DOHH2 (cell line): ENCODE measurements around the gene MUTYH.
A peak's percentile ranks its signal among the peaks of the same experiment; 100 is the strongest.
"Not testable (repeated sequence)": the region's sequence is repeated elsewhere in the genome, so short reads cannot be mapped to it uniquely, and the experiment has no call there.

Experiments used
- H3F3A ChIP-seq: fragments of 200-600 bp; sonication (generic), shearing (Covaris generic); 2 replicates; pipeline ENCODE4 v1.6.0; 2016; ENCODE audit warnings: antibody characterized with exemption, mild to moderate bottlenecking; ENCODE audit not compliant: control insufficient read depth, insufficient read depth
- H3K27ac ChIP-seq: fragments of 200-600 bp; sonication (generic); 2 replicates; pipeline ENCODE4 v1.5.1; 2014; ENCODE audit warnings: low read depth, mild to moderate bottlenecking, low read length, moderate library complexity
- H3K27me3 ChIP-seq: fragments of 200-600 bp; sonication (generic); 2 replicates; pipeline ENCODE4 v1.6.1; 2014; ENCODE audit warnings: mild to moderate bottlenecking, low read length, mixed read lengths; ENCODE audit not compliant: control insufficient read depth
- H3K36me3 ChIP-seq: fragments of 200-600 bp; sonication (generic); 2 replicates; pipeline ENCODE4 v1.6.1; 2014; ENCODE audit warnings: mild to moderate bottlenecking, low read length, moderate library complexity, mixed read lengths; ENCODE audit not compliant: control insufficient read depth
- H3K4me1 ChIP-seq: fragments of 200-600 bp; sonication (generic); 2 replicates; pipeline ENCODE4 v1.6.1; 2014; ENCODE audit warnings: mild to moderate bottlenecking, low read length, mixed read lengths; ENCODE audit not compliant: control insufficient read depth
- H3K4me2 ChIP-seq: fragments of 200-600 bp; sonication (generic); 2 replicates; pipeline ENCODE4 v1.6.0; 2014; ENCODE audit warnings: mild to moderate bottlenecking, low read length, moderate library complexity
- H3K4me3 ChIP-seq: fragments of 200-600 bp; sonication (generic); 2 replicates; pipeline ENCODE4 v1.5.1; 2014; ENCODE audit warnings: mild to moderate bottlenecking, low read length, mixed read lengths
- H3K79me2 ChIP-seq: fragments of 200-600 bp; sonication (generic); 2 replicates; pipeline ENCODE4 v1.6.1; 2014; ENCODE audit warnings: mild to moderate bottlenecking, low read length, mixed read lengths; ENCODE audit not compliant: control insufficient read depth
- H3K9me2 ChIP-seq: fragments of 200-600 bp; sonication (generic); replicated peaks from 2 replicates; pipeline ENCODE4 v1.6.1; 2014; ENCODE audit warnings: mild to moderate bottlenecking, low read length, mixed read lengths; ENCODE audit not compliant: control insufficient read depth
- H3K9me3 ChIP-seq: fragments of 200-600 bp; sonication (generic); 2 replicates; pipeline ENCODE4 v1.6.1; 2014; ENCODE audit warnings: antibody characterized with exemption, low read length, mixed read lengths; ENCODE audit not compliant: control insufficient read depth, insufficient read depth
- H4K20me1 ChIP-seq: fragments of 200-600 bp; sonication (generic); 2 replicates; pipeline ENCODE4 v1.6.0; 2014; ENCODE audit warnings: low read depth, mild to moderate bottlenecking, antibody characterized with exemption, low read length, moderate library complexity; ENCODE audit not compliant: control insufficient read depth, insufficient read depth
- EZH2phosphoT487 ChIP-seq: fragments of 200-600 bp; sonication (generic); IDR thresholded peaks from 2 replicates; pipeline ENCODE4 v1.6.1; 2017; ENCODE audit warnings: borderline replicate concordance, mild to moderate bottlenecking, antibody characterized with exemption, low read length, moderate library complexity, mixed read lengths
- TF ChIP-seq, protein P1 (sequence below): fragments of 200-600 bp; sonication (generic); IDR thresholded peaks from one replicate; pipeline ENCODE4 v1.5.1; 2014; ENCODE audit warnings: antibody characterized with exemption, mild to moderate bottlenecking, low read depth, low read length; ENCODE audit not compliant: poor library complexity, severe bottlenecking

Gene MUTYH

DNA sequence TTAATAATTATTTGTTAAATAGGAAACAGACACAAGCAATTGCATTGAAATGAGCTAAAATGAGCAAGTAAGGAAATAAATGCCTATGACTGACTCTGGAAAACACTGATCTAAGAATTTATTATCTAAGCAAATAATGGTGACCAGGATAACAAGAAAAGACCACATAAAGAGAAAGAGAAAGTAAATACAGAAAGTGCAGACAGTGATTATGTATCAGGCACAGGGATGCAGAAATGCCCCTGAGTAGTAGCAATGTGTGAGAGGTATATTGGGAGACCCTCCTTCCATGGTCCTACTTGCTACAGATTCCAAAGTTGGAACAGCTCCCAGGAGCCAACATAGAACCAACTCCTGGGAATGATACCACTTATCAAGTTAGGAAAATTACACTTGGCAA lies 33.3 kb upstream of the MUTYH start:
- TF ChIP-seq, protein P1, sequence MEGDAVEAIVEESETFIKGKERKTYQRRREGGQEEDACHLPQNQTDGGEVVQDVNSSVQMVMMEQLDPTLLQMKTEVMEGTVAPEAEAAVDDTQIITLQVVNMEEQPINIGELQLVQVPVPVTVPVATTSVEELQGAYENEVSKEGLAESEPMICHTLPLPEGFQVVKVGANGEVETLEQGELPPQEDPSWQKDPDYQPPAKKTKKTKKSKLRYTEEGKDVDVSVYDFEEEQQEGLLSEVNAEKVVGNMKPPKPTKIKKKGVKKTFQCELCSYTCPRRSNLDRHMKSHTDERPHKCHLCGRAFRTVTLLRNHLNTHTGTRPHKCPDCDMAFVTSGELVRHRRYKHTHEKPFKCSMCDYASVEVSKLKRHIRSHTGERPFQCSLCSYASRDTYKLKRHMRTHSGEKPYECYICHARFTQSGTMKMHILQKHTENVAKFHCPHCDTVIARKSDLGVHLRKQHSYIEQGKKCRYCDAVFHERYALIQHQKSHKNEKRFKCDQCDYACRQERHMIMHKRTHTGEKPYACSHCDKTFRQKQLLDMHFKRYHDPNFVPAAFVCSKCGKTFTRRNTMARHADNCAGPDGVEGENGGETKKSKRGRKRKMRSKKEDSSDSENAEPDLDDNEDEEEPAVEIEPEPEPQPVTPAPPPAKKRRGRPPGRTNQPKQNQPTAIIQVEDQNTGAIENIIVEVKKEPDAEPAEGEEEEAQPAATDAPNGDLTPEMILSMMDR: no peak
- no peak for TF ChIP-seq EZH2phosphoT487
- Histone ChIP-seq H3K27ac (no peak overlapping the region), H3K9me3 (no peaks in the 10 kb centered on the region), H3K36me3 (no peaks in the 10 kb centered on the region), H3K79me2 (no peaks in the 10 kb centered on the region), H3K9me2 (no peaks in the 10 kb centered on the region), H3K4me2 (no peak overlapping the region), H3F3A (0 out of 2 replicates have a peak, but pooled peaks cover 3% of the 10 kb centered on the region), H3K27me3 (no peaks in the 10 kb centered on the region), H3K4me3 (no peak overlapping the region), H3K4me1 (peaks cover 18% of the 10 kb centered on the region), H4K20me1 (no peaks in the 10 kb centered on the region)

DNA sequence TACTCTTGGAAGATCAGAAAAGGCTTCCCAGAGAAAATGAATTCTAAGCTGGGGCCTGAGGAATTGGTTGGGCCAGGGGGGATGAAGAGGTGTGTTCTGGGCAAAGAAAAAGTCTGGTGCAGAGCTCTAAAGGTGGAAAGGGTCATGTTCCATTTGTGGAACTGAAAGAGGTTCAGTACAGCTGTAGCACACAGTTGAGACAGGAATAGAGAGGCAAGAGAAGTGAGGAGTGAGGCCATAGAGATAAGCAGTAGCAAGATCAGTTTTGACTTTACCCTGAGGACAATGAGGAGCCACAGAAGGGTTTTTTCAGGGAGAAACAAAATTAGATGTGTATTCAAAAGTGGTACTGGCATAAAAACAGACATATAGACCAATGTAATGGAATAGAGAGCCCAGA lies 30.3 kb upstream of the MUTYH start:
- 0 out of 2 replicates have a peak, but pooled peaks cover 3% of the 10 kb centered on the region for H3F3A ChIP-seq
- no peaks in the 10 kb centered on the region for H3K27me3 ChIP-seq
- TF ChIP-seq, protein P1: no peak
- no peak for TF ChIP-seq EZH2phosphoT487
- H3K9me3 ChIP-seq: no peaks in the 10 kb centered on the region
- H4K20me1 ChIP-seq: no peaks in the 10 kb centered on the region
- H3K4me3 ChIP-seq: peak overlapping the region; percentile 4; the same call in 1 of the 2 replicates
- H3K4me1 ChIP-seq: peaks cover 18% of the 10 kb centered on the region
- H3K27ac ChIP-seq: no peak overlapping the region
- H3K4me2 ChIP-seq: no peak overlapping the region
- H3K79me2 ChIP-seq: no peaks in the 10 kb centered on the region
- H3K36me3 ChIP-seq: no peaks in the 10 kb centered on the region
- H3K9me2 ChIP-seq: no peaks in the 10 kb centered on the region

DNA sequence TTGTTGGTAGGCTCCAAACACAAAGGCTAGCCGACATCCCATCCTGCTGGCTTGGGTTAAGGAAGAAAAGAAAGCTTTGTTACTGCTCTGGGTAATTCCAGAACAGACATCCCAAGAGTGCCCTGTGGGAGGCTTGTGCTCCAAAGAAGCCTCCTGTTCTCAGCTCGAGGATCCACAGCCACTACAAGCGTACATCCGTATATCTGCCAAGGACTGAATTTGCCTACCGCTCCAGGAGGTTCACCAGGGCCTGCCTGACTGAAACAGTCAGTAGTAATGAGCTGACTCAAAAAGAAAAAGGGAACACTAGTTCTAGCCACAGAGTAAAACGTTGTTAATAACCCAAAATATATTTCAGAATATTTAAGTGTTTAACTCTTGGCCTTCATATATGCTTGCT lies 24.8 kb upstream of the MUTYH start:
- Histone ChIP-seq H3K4me3 (no peak overlapping the region), H3K4me2 (no peak overlapping the region), H3K27me3 (no peaks in the 10 kb centered on the region), H3K9me3 (no peaks in the 10 kb centered on the region), H3K4me1 (peaks cover 6% of the 10 kb centered on the region), H3K27ac (no peak overlapping the region), H3K9me2 (no peaks in the 10 kb centered on the region), H3F3A (no peaks in the 10 kb centered on the region), H4K20me1 (no peaks in the 10 kb centered on the region), H3K79me2 (no peaks in the 10 kb centered on the region), H3K36me3 (no peaks in the 10 kb centered on the region)
- TF ChIP-seq EZH2phosphoT487: no peak
- TF ChIP-seq, protein P1: no peak

DNA sequence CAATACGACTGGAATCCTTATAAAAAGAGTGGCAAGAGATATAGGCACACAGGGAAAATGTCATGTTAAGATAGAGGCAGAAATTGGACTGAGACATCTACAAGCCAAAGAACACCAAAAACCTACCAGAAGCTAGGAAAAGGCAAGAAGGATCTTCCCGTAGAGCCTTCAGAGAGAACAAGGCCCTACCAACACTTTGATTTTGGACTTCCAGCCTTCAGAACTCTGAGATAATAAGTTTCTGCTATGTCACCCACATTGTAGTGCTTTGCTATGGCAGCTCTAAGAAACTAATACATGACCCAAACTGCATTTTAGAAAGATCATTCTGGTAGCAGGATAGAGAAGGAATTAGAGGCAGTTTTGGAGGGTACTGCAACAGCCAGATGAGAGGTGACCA lies 24.1 kb upstream of the MUTYH start:
- no peak overlapping the region for H3K27ac ChIP-seq
- no peaks in the 10 kb centered on the region for H3K9me2 ChIP-seq

DNA sequence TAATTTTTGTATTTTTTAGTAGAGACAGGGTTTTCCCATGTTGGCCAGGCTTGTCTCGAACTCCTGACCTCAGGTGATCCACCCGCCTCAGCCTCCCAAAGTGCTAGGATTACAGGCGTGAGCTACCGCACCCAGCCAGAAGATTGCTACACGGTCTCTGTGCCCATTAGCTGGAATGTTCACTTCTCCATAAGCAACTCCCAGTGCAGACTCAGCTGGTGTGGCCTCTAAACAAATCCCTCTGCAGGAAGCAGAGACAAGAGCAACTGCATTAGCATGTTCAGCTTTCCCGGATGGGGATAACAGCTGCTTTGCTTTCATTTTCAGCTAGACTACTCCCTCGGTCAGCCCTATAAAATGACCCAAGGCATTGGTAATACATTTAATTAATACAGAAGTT lies 20.7 kb upstream of the MUTYH start:
- H3K36me3 ChIP-seq, H3K27ac ChIP-seq, H3K4me2 ChIP-seq, H3K4me3 ChIP-seq, H3K27me3 ChIP-seq, H3K9me2 ChIP-seq, H3K79me2 ChIP-seq, H3K9me3 ChIP-seq, H3F3A ChIP-seq, H4K20me1 ChIP-seq: not testable (repeated sequence)
- peaks cover 21% of the 10 kb centered on the region for H3K4me1 ChIP-seq

More for the DNA sequence above, 24.1 kb upstream of the MUTYH start:
- Histone ChIP-seq H3K27me3 (no peaks in the 10 kb centered on the region), H3K4me1 (peaks cover 12% of the 10 kb centered on the region), H3K4me2 (no peak overlapping the region), H3K4me3 (no peak overlapping the region), H3K9me3 (no peaks in the 10 kb centered on the region), H3K79me2 (no peaks in the 10 kb centered on the region), H3F3A (no peaks in the 10 kb centered on the region), H3K36me3 (no peaks in the 10 kb centered on the region), H4K20me1 (no peaks in the 10 kb centered on the region)
- no peak for TF ChIP-seq EZH2phosphoT487
- TF ChIP-seq, protein P1: no peak
